K562 (cell line): ENCODE results near the gene ACO2. TPM values are rescaled to one million over a fixed set of nuclear protein-coding genes. Genes with fewer than 3 reads are reported as not detected.

ENCODE experiments used
- ATAC-seq: fragments of 200-7000 bp; cut with Tn5 transposase; 3 replicates; pipeline ENCODE4 v1.9.1; 2020; ENCODE audit warnings: moderate library complexity
- BruUV-seq: library from RNA; stranded (reverse); fragments of 400-500 nt; replicated peaks from 2 replicates; lab custom pipeline; 2021; lab: Mats Ljungman, UMichigan
- CTCF ChIA-PET: fragments of 300-600 bp; formaldehyde crosslinking; extraction: SDS; loops from one replicate; lab custom pipeline; 2021; ENCODE audit warnings: low intra/inter-chr PET ratio; lab: Yijun Ruan, JAX
- POLR2A ChIA-PET: fragments of 300-600, 350-650 bp; sonication (Branson Sonifier 250); formaldehyde crosslinking; extraction: SDS; loops from one replicate; lab custom pipeline; 2021; ENCODE audit warnings: antibody characterized with exemption, inconsistent platforms; lab: Yijun Ruan, JAX
- DNase-seq, 4 experiments: peaks; one replicate each; pipeline versions ENCODE4 v3.0.0 to v3.0.0-alpha.2; 2011 to 2018; ENCODE audit warnings: low spot score in 3 of 4, mixed read lengths in 3 of 4; ENCODE audit errors: extremely low read depth in 1 of 4
- FAIRE-seq: peaks from 2 replicates; lab custom pipeline; 2011; peaks lifted over from hg19 to GRCh38; lab: Jason Lieb, UNC
- H2AFZ ChIP-seq: 2 replicates; pipeline ENCODE4 v1.6.0; 2011; ENCODE audit warnings: low read depth, low read length, control low read depth, inconsistent platforms
- H3K27ac ChIP-seq: fragments of 200-600 bp; 3 replicates; pipeline ENCODE4 v1.8.0; 2011; ENCODE audit warnings: low read depth, mild to moderate bottlenecking, control low read depth, inconsistent platforms, low read length, moderate library complexity, mixed read lengths; ENCODE audit errors: extremely low read depth
- H3K27me3 ChIP-seq, 2 experiments: fragments of 300-600 bp in 1 of 2; 2 replicates in 1 of 2; 3 replicates in 1 of 2; pipeline versions ENCODE4 v1.6.0 to v1.8.0; 2011; ENCODE audit warnings: inconsistent platforms in 2 of 2, low read length in 2 of 2, mild to moderate bottlenecking in 1 of 2, mixed read lengths in 1 of 2, moderate library complexity in 1 of 2; ENCODE audit not compliant: control insufficient read depth in 2 of 2, insufficient read depth in 2 of 2
- H3K36me3 ChIP-seq: fragments of 300-600 bp; 3 replicates; pipeline ENCODE4 v1.8.0; 2011; ENCODE audit warnings: mild to moderate bottlenecking, low read length, inconsistent platforms; ENCODE audit not compliant: control insufficient read depth, insufficient read depth
- H3K4me1 ChIP-seq, 2 experiments: fragments of 200-600 bp in 1 of 2; replicated peaks in 1 of 2; 2 replicates in 1 of 2; 3 replicates in 1 of 2; pipeline versions ENCODE4 v1.5.1 to v1.8.0; 2011; ENCODE audit warnings: inconsistent platforms in 2 of 2, low read length in 2 of 2, mild to moderate bottlenecking in 1 of 2, mixed read lengths in 1 of 2, moderate library complexity in 1 of 2; ENCODE audit not compliant: control insufficient read depth in 2 of 2, insufficient read depth in 2 of 2
- H3K4me2 ChIP-seq: 2 replicates; pipeline ENCODE4 v1.6.1; 2011; ENCODE audit warnings: low read length, control low read depth, inconsistent platforms, mixed read lengths; ENCODE audit not compliant: insufficient read depth
- H3K4me3 ChIP-seq: fragments of 200-600 bp; sonication (generic), shearing (Covaris generic); 2 replicates; pipeline ENCODE4 v1.5.1; 2016; ENCODE audit warnings: control low read depth, inconsistent platforms
- H3K79me2 ChIP-seq: fragments of 200-600 bp; 3 replicates; pipeline ENCODE4 v1.8.0; 2011; ENCODE audit warnings: low read length, inconsistent platforms; ENCODE audit not compliant: control insufficient read depth, insufficient read depth
- H3K9ac ChIP-seq, 2 experiments: 2 replicates each; pipeline versions ENCODE4 v1.6.0 to v1.6.1; 2011; ENCODE audit warnings: low read depth in 2 of 2, low read length in 2 of 2, control low read depth in 1 of 2, inconsistent platforms in 1 of 2, mild to moderate bottlenecking in 1 of 2, mixed read lengths in 1 of 2; ENCODE audit not compliant: insufficient read depth in 1 of 2
- H3K9me1 ChIP-seq: one replicate; pipeline ENCODE4 v1.6.0; 2011; ENCODE audit warnings: inconsistent platforms, mild to moderate bottlenecking, low read length, moderate library complexity; ENCODE audit not compliant: control insufficient read depth, insufficient read depth
- H3K9me3 ChIP-seq: replicated peaks from 2 replicates; pipeline ENCODE4 v1.5.1; 2011; ENCODE audit warnings: low read depth, low read length, inconsistent platforms; ENCODE audit not compliant: control insufficient read depth, insufficient read depth
- H4K20me1 ChIP-seq: replicated peaks from 2 replicates; pipeline ENCODE4 v1.6.1; 2011; ENCODE audit warnings: low read length, inconsistent platforms, mixed read lengths; ENCODE audit not compliant: control insufficient read depth, insufficient read depth
- CCAR2 ChIP-seq: fragments of 200-400 bp; formaldehyde crosslinking; IDR thresholded peaks from 2 replicates; pipeline ENCODE4 v1.6.1; 2017; ENCODE audit warnings: mild to moderate bottlenecking, low read depth, low read length
- NCOR1 ChIP-seq: fragments of 450-650 bp; IDR thresholded peaks from 2 replicates; pipeline ENCODE4 v1.6.1; 2016; ENCODE audit warnings: mild to moderate bottlenecking, moderate library complexity
- NR2C1 ChIP-seq, 2 experiments: fragments of 450-650 bp; IDR thresholded peaks; 2 replicates each; pipeline ENCODE4 v1.6.1; 2017; ENCODE audit warnings: mild to moderate bottlenecking in 2 of 2, antibody characterized with exemption in 1 of 2, inconsistent platforms in 1 of 2, missing compliant biosample characterization in 1 of 2, missing genetic modification characterization in 1 of 2
- POLR2AphosphoS2 ChIP-seq: IDR thresholded peaks from 2 replicates; pipeline ENCODE4 v1.6.1; 2012; ENCODE audit warnings: low read length, improper control_type of control experiment
- RFX1 ChIP-seq: fragments of 450-650 bp; IDR thresholded peaks from 2 replicates; pipeline ENCODE4 v1.6.1; 2016; ENCODE audit warnings: mild to moderate bottlenecking, moderate library complexity
- TCF7 ChIP-seq: sonication (generic); IDR thresholded peaks from 2 replicates; pipeline ENCODE4 v1.6.1; 2016; ENCODE audit warnings: antibody characterized with exemption, borderline replicate concordance
- THRA ChIP-seq: fragments of 450-650 bp; IDR thresholded peaks from 2 replicates; pipeline ENCODE4 v1.6.1; 2017; ENCODE audit warnings: mild to moderate bottlenecking, moderate library complexity
- THRAP3 ChIP-seq: fragments of 450-650 bp; IDR thresholded peaks from 2 replicates; pipeline ENCODE4 v1.6.1; 2016; ENCODE audit warnings: mild to moderate bottlenecking, inconsistent platforms, borderline replicate concordance
- ZNF766 ChIP-seq: fragments of 200-800 bp; sonication (Bioruptor generic); conservative IDR thresholded peaks from 2 replicates; pipeline ENCODE4 v1.6.1; 2016; ENCODE audit warnings: missing genetic modification characterization, missing compliant biosample characterization
- WGBS: fragments of 100-300 bp; shearing (Covaris generic); methylation state at CpG from one replicate; pipeline ENCODE4 v1.1.6; 2016; ENCODE audit warnings: low coverage, mixed read lengths; ENCODE audit not compliant: insufficient coverage; ENCODE audit errors: missing lambda C conversion rate; 5-methylcytosine and 5-hydroxymethylcytosine counted together
- in situ Hi-C: fragments of 300-500 bp; cut with MboI; formaldehyde crosslinking; loops from 4 replicates; pipeline ENCODE4 v1.15.0; 2018; ENCODE audit warnings: inconsistent platforms, mixed read lengths
- intact Hi-C: fragments of 100-400 bp; cut with micrococcal nuclease; formaldehyde crosslinking; loops from 2 replicates; pipeline ENCODE4 v1.14.2; 2022
- polyA plus RNA-seq, 8 experiments: library from polyadenylated mRNA; depleted of rRNA in 4 of 8; stranded (reverse) in 5 of 8; unstranded in 3 of 8; fragments of >200 nt; fragmentation: Nextera tagmentation in 2 of 8; fragmentation: Illumina TruSeq in 1 of 8; extraction: Ambion mirVana in 2 of 8; extraction: Trizol in 1 of 8; gene quantifications; 2 replicates each; pipeline versions ENCODE4 v1.2.1 to v1.2.3, GENCODE V29; 2011 to 2014; ENCODE audit warnings: inconsistent platforms in 1 of 8, missing spikeins in 1 of 8
- total RNA-seq, 7 experiments: library from RNA; depleted of rRNA in 6 of 7; stranded (reverse); fragments of >200 nt in 6 of 7; fragmentation: Illumina TruSeq in 2 of 7; extraction: Trizol in 2 of 7; gene quantifications; 2 replicates each; pipeline versions ENCODE4 v1.2.1 to v1.2.3, GENCODE V29; 2011 to 2021; ENCODE audit warnings: low replicate concordance in 1 of 7
- TF ChIP-seq, protein P1 (sequence below): sonication (generic); formaldehyde crosslinking; IDR thresholded peaks from 2 replicates; pipeline ENCODE4 v1.8.1; 2023; ENCODE audit warnings: mild to moderate bottlenecking, missing genetic modification reagents
- TF ChIP-seq, protein P2 (sequence below): fragments of 450-650 bp; IDR thresholded peaks from 2 replicates; pipeline ENCODE4 v1.6.1; 2017; ENCODE audit warnings: antibody characterized with exemption

Gene ACO2
- total and polyA plus RNA-seq, 9 of the 15 experiments (the other 6 are each of a cell fraction or from before 2014, with no cell fraction given): 16.2 to 119 (median 43.2) TPM

DNA sequence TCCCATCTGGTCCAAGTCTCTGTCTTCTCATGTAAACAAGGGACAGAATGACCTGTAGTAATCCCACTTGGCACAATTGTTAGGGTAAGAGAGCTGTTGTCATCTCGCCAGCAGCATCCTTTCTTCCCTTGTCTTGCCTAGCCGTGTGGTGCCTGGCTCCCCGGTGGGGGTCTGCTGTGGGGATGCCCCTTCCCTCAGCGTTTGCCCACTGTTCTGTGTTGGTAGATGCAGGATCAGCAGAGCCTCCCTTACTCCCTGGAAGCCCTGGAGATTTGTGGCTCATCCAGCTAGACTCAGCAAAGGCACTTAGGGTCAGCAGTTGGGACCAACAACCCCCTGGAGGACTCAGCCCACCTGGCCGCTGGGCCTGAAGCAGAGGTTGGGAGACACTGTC, 13.0 kb downstream of the ACO2 start (continued):
- TF ChIP-seq, protein P1, sequence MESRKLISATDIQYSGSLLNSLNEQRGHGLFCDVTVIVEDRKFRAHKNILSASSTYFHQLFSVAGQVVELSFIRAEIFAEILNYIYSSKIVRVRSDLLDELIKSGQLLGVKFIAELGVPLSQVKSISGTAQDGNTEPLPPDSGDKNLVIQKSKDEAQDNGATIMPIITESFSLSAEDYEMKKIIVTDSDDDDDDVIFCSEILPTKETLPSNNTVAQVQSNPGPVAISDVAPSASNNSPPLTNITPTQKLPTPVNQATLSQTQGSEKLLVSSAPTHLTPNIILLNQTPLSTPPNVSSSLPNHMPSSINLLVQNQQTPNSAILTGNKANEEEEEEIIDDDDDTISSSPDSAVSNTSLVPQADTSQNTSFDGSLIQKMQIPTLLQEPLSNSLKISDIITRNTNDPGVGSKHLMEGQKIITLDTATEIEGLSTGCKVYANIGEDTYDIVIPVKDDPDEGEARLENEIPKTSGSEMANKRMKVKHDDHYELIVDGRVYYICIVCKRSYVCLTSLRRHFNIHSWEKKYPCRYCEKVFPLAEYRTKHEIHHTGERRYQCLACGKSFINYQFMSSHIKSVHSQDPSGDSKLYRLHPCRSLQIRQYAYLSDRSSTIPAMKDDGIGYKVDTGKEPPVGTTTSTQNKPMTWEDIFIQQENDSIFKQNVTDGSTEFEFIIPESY: no peak
- TF ChIP-seq THRAP3: no peak
- no peak for TF ChIP-seq POLR2AphosphoS2
- TF ChIP-seq, protein P2, sequence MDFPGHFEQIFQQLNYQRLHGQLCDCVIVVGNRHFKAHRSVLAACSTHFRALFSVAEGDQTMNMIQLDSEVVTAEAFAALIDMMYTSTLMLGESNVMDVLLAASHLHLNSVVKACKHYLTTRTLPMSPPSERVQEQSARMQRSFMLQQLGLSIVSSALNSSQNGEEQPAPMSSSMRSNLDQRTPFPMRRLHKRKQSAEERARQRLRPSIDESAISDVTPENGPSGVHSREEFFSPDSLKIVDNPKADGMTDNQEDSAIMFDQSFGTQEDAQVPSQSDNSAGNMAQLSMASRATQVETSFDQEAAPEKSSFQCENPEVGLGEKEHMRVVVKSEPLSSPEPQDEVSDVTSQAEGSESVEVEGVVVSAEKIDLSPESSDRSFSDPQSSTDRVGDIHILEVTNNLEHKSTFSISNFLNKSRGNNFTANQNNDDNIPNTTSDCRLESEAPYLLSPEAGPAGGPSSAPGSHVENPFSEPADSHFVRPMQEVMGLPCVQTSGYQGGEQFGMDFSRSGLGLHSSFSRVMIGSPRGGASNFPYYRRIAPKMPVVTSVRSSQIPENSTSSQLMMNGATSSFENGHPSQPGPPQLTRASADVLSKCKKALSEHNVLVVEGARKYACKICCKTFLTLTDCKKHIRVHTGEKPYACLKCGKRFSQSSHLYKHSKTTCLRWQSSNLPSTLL: no peak

DNA sequence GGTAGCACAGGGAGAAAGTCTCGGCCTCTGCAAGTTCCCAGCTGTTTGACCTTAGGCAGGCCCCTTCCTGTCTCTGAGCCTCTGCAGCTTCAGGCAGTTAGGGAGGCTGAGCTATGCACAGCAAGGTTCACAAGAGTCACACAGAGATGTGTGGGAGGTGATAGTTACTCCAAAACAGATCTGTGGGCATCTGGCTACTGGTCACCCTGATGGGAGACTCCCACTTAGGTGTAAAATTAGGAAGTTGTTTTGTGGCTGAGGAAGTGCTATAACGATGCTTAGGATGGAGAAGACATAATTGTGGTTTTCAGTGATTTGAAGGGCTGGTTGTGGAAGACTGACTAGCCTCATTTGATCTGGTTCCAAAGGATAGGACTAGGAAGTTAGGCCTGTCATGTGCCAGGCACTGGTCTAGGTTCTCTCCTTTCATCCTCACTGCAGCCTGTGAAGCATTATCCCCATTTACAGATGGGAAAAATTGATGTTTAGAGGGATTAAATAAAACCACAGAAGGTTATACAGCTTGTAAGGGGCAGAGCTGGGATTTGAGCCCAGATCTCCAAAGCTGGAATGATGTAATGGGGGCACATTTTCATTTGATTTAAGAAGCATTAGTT, 13.5 kb downstream of the ACO2 start:
- Histone ChIP-seq H3K36me3 (peaks cover 53% of the 10 kb centered on the region; the same call in 2 of the 3 replicates), H3K9ac (peak overlapping the region in 1 of 2 experiments; percentile 67; a peak in 2 of 4 replicates), H3K4me2 (no peak overlapping the region), H3K9me3 (no peaks in the 10 kb centered on the region), H4K20me1 (peaks cover 44% of the 10 kb centered on the region), H2AFZ (no peak overlapping the region), H3K9me1 (peaks cover 4% of the 10 kb centered on the region), H3K27ac (no peak overlapping the region; the same call in 2 of the 3 replicates), H3K27me3 (no peaks in the 10 kb centered on the region), H3K4me1 (peaks cover 12 to 13% of the 10 kb centered on the region in 2 experiments), H3K4me3 (no peak overlapping the region), H3K79me2 (peaks cover 93% of the 10 kb centered on the region)
- CTCF ChIA-PET: no interaction called here
- BruUV-seq: no TSS peak
- in situ Hi-C loops (no loop called here), intact Hi-C loops (no loop called here)
- FAIRE-seq (peak; percentile 42), ATAC-seq (peak; percentile 75), DNase-seq (peak in 2 of 4 experiments; percentile 26 to 27)
- POLR2A ChIA-PET: interaction anchor here (0.5 to 1.6 kb wide), 4 partner anchors 9 to 99 kb away, joined by 3 to 5 read pairs (median 3); partner anchors contain the start of genes ACO2 and PHF5A
- 0% methylated on average over 2 of the region's 2 CpGs for WGBS
- TF ChIP-seq ZNF766 (CRISPR knock-in tag): no peak
- TF ChIP-seq NR2C1 (IDR thresholded peaks at IDR 0.05): no peak
- no peak for TF ChIP-seq NR2C1 (tag; IDR thresholded peaks at IDR 0.05)
- no peak for TF ChIP-seq RFX1
- no peak for TF ChIP-seq NCOR1
- no peak for TF ChIP-seq TCF7
- TF ChIP-seq THRA: no peak
- TF ChIP-seq CCAR2: no peak
